Uterus (tissue), 4 donors: ENCODE results near the gene BRMS1L. TPM values are rescaled to one million over a fixed set of nuclear protein-coding genes. Genes with fewer than 3 reads are reported as not detected.

Source experiments
- DNase-seq, 2 donors: peaks; one replicate each; pipeline ENCODE4 v3.0.0-alpha.2; 2019 to 2020
- H3K27ac ChIP-seq, 2 donors: fragments of 200-600 bp; sonication (generic); 1 replicate in 1 of 2; 2 replicates in 1 of 2; pipeline ENCODE4 v1.5.1; 2016 to 2018
- H3K27me3 ChIP-seq, 2 donors: fragments of 200-600 bp; sonication (generic); one replicate each; pipeline ENCODE4 v1.5.1; 2018 to 2019; ENCODE audit warnings: control low read depth in 1 of 2
- H3K36me3 ChIP-seq, 2 donors: fragments of 200-600 bp; sonication (generic); one replicate each; pipeline ENCODE4 v1.5.1; 2019; ENCODE audit warnings: control low read depth in 1 of 2
- H3K4me1 ChIP-seq, 2 donors: fragments of 200-600 bp; sonication (generic); one replicate each; pipeline ENCODE4 v1.5.1; 2018 to 2019; ENCODE audit warnings: control low read depth in 1 of 2
- H3K4me3 ChIP-seq, 2 donors: fragments of 200-600 bp; sonication (generic); 1 replicate in 1 of 2; 2 replicates in 1 of 2; pipeline ENCODE4 v1.5.1; 2018 to 2019; ENCODE audit warnings: mild to moderate bottlenecking in 1 of 2
- H3K9me3 ChIP-seq, 2 donors: fragments of 200-600 bp; sonication (generic); one replicate each; pipeline ENCODE4 v1.5.1; 2019; ENCODE audit warnings: control low read depth in 1 of 2
- POLR2A ChIP-seq, 2 donors: fragments of 450-650 bp; IDR thresholded peaks; one replicate each; pipeline ENCODE4 v1.6.1; 2016; ENCODE audit warnings: antibody characterized with exemption in 2 of 2, mild to moderate bottlenecking in 1 of 2, moderate library complexity in 1 of 2
- intact Hi-C: fragments of 100-400 bp; cut with DNase I; formaldehyde crosslinking; loops from one replicate; pipeline ENCODE4 v1.15.1; 2023; ENCODE audit warnings: low total_unique reads
- total RNA-seq, 4 donors: library from RNA; depleted of rRNA in 3 of 4; stranded (reverse); fragments of >200 nt in 3 of 4; gene quantifications; one replicate each; pipeline versions ENCODE4 v1.1.0 to v1.2.4, GENCODE V29; 2014 to 2023
- TF ChIP-seq, protein P1 (sequence below), 4 experiments: fragments of 200-600 bp in 2 of 4; fragments of 450-650 bp in 2 of 4; sonication (generic) in 2 of 4; IDR thresholded peaks; one replicate each; pipeline ENCODE4 v1.5.1; 2016 to 2019; ENCODE audit warnings: antibody characterized with exemption in 4 of 4, mild to moderate bottlenecking in 2 of 4, moderate library complexity in 1 of 4
- donor health status: DM: yes; HTN: yes; CAD: no.

Gene BRMS1L
- total RNA-seq, 4 donors from 2014 or later: 1.5 to 16.3 (median 8.5) TPM

DNA sequence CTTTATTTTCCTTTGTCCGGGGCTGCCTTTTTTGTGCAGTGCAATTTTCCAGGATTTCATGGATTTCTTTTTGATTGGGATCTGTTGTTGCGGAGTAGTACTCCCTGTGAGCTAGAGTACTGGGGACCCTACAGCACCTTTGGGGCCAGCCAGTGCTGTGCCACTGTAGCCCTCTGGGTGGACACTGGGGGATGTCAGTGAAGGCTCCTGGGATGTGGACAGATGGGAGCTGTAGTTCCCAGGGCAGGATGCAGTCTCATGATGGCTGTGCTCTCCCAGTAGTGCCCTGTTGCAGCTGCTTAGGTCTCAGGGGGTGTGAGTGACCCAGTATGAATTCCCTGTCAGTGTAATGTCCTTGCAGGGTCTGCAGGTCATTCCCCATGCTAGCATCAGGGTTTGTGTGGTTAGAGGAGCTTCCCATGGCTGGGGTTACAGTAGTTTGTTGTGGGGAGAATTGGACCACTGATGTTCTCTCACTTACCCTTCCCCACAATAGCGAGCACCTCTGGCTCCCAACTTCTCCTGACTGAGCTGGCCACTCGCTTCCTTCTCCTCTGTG is 72.2 kb downstream of the BRMS1L start:
- no peaks in the 10 kb centered on the region for H3K9me3 ChIP-seq
- H3K4me3 ChIP-seq: no peak overlapping the region
- intact Hi-C loops: no loop called here
- H3K27me3 ChIP-seq: no peaks in the 10 kb centered on the region
- TF ChIP-seq POLR2A (IDR thresholded peaks at IDR 0.05): no peak
- TF ChIP-seq, protein P1, sequence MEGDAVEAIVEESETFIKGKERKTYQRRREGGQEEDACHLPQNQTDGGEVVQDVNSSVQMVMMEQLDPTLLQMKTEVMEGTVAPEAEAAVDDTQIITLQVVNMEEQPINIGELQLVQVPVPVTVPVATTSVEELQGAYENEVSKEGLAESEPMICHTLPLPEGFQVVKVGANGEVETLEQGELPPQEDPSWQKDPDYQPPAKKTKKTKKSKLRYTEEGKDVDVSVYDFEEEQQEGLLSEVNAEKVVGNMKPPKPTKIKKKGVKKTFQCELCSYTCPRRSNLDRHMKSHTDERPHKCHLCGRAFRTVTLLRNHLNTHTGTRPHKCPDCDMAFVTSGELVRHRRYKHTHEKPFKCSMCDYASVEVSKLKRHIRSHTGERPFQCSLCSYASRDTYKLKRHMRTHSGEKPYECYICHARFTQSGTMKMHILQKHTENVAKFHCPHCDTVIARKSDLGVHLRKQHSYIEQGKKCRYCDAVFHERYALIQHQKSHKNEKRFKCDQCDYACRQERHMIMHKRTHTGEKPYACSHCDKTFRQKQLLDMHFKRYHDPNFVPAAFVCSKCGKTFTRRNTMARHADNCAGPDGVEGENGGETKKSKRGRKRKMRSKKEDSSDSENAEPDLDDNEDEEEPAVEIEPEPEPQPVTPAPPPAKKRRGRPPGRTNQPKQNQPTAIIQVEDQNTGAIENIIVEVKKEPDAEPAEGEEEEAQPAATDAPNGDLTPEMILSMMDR (IDR thresholded peaks at IDR 0.05): no peak
- no peak overlapping the region for H3K27ac ChIP-seq
- no peaks in the 10 kb centered on the region for H3K4me1 ChIP-seq
- no peaks in the 10 kb centered on the region for H3K36me3 ChIP-seq
- no peak for DNase-seq

GRCh38 chr14:35900741-35901140 is 74.6 kb downstream of the BRMS1L start:
- Histone ChIP-seq H3K27me3 (no peaks in the 10 kb centered on the region), H3K9me3 (no peaks in the 10 kb centered on the region), H3K4me1 (no peaks in the 10 kb centered on the region), H3K27ac (no peak overlapping the region), H3K4me3 (no peak overlapping the region), H3K36me3 (no peaks in the 10 kb centered on the region)
- no peak for DNase-seq
- intact Hi-C loops: no loop called here
- TF ChIP-seq POLR2A (IDR thresholded peaks at IDR 0.05): no peak

- intact Hi-C loops: no loop called here
- H3K27me3 ChIP-seq: no peaks in the 10 kb centered on the region
- H3K27ac ChIP-seq: no peak overlapping the region
- TF ChIP-seq, protein P1 (IDR thresholded peaks at IDR 0.05): no peak
- TF ChIP-seq POLR2A (IDR thresholded peaks at IDR 0.05): no peak
- no peak overlapping the region for H3K4me3 ChIP-seq
- H3K9me3 ChIP-seq: no peaks in the 10 kb centered on the region
- no peak for DNase-seq
- H3K4me1 ChIP-seq: no peaks in the 10 kb centered on the region
- H3K36me3 ChIP-seq: no peaks in the 10 kb centered on the region
These were observed 83.5 kb downstream of the BRMS1L start for GRCh38 chr14:35909665-35910064.

GRCh38 chr14:35910191-35910590 is 84.1 kb downstream of the BRMS1L start:
- Histone ChIP-seq H3K4me1 (no peaks in the 10 kb centered on the region), H3K4me3 (no peak overlapping the region), H3K27me3 (no peaks in the 10 kb centered on the region), H3K36me3 (no peaks in the 10 kb centered on the region), H3K27ac (no peak overlapping the region), H3K9me3 (no peaks in the 10 kb centered on the region)
- TF ChIP-seq, protein P1 (IDR thresholded peaks at IDR 0.05): no peak
- no peak for TF ChIP-seq POLR2A (IDR thresholded peaks at IDR 0.05)
- intact Hi-C loops: no loop called here
- DNase-seq: no peak

DNA sequence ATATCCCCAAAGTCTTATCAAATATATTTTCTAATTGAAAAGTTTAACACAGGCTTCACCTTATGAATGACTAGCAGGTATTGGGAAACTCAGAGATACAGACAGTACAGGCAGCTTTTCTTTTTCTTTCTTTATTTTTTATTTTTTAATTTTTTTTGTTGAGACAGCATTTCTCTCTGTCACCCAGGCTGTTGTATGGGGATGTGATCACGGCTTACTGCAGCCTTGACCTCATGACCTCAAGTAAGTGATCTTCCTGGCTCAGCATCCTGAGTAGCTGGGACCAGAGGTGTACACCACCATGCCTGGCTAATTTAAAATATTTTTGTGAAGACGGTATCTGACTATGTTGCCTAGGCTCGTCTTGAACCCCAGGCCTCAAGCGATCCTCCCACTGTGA is 85.0 kb downstream of the BRMS1L start:
- H3K36me3 ChIP-seq: no peaks in the 10 kb centered on the region
- H3K4me1 ChIP-seq: no peaks in the 10 kb centered on the region
- intact Hi-C loops: no loop called here
- TF ChIP-seq POLR2A (IDR thresholded peaks at IDR 0.05): no peak
- TF ChIP-seq, protein P1 (IDR thresholded peaks at IDR 0.05): no peak
- no peak overlapping the region for H3K4me3 ChIP-seq
- H3K27ac ChIP-seq: no peak overlapping the region
- no peak for DNase-seq
- no peaks in the 10 kb centered on the region for H3K27me3 ChIP-seq
- no peaks in the 10 kb centered on the region for H3K9me3 ChIP-seq

GRCh38 chr14:35915185-35915584 is 89.0 kb downstream of the BRMS1L start:
- H3K27ac ChIP-seq: no peak overlapping the region
- no peak overlapping the region for H3K4me3 ChIP-seq
- no peak for TF ChIP-seq POLR2A (IDR thresholded peaks at IDR 0.05)
- TF ChIP-seq, protein P1 (IDR thresholded peaks at IDR 0.05): no peak
- no peaks in the 10 kb centered on the region for H3K36me3 ChIP-seq
- DNase-seq: no peak
- H3K9me3 ChIP-seq: no peaks in the 10 kb centered on the region
- intact Hi-C loops: no loop called here
- no peaks in the 10 kb centered on the region for H3K4me1 ChIP-seq
- H3K27me3 ChIP-seq: no peaks in the 10 kb centered on the region
